Activated naive CD4-positive, alpha-beta T cell treated with anti-CD3 and anti-CD28 coated beads, Interleukin-2, amount 10 ng/mL, durations not matched to agents 7 days and 5 days (primary cell): ENCODE measurements around the gene S100A14.

Experiments used
- CTCF ChIA-PET: fragments of 350-600 bp; sonication (Branson Sonifier 250); formaldehyde crosslinking; loops from one replicate; lab custom pipeline; 2021; ENCODE audit warnings: antibody characterized with exemption; lab: Charles Lee
- DNase-seq: peaks from one replicate; pipeline ENCODE4 v3.0.0-alpha.2; 2020
- H3K27ac Mint-ChIP-seq: one replicate; pipeline ENCODE4 v1.8.0; 2021; ENCODE audit warnings: mild to moderate bottlenecking, moderate library complexity, mixed read lengths
- H3K27me3 Mint-ChIP-seq: one replicate; pipeline ENCODE4 v1.8.0; 2021; ENCODE audit warnings: mild to moderate bottlenecking, mixed read lengths
- H3K36me3 Mint-ChIP-seq: one replicate; pipeline ENCODE4 v1.8.0; 2021; ENCODE audit warnings: mixed read lengths
- H3K4me1 Mint-ChIP-seq: one replicate; pipeline ENCODE4 v1.8.0; 2021; ENCODE audit warnings: mixed read lengths
- H3K4me3 Mint-ChIP-seq: one replicate; pipeline ENCODE4 v1.8.0; 2021; ENCODE audit warnings: mild to moderate bottlenecking, moderate library complexity, mixed read lengths
- H3K9me3 Mint-ChIP-seq: one replicate; pipeline ENCODE4 v1.8.0; 2021; ENCODE audit warnings: mixed read lengths

S100A14 gene

DNA sequence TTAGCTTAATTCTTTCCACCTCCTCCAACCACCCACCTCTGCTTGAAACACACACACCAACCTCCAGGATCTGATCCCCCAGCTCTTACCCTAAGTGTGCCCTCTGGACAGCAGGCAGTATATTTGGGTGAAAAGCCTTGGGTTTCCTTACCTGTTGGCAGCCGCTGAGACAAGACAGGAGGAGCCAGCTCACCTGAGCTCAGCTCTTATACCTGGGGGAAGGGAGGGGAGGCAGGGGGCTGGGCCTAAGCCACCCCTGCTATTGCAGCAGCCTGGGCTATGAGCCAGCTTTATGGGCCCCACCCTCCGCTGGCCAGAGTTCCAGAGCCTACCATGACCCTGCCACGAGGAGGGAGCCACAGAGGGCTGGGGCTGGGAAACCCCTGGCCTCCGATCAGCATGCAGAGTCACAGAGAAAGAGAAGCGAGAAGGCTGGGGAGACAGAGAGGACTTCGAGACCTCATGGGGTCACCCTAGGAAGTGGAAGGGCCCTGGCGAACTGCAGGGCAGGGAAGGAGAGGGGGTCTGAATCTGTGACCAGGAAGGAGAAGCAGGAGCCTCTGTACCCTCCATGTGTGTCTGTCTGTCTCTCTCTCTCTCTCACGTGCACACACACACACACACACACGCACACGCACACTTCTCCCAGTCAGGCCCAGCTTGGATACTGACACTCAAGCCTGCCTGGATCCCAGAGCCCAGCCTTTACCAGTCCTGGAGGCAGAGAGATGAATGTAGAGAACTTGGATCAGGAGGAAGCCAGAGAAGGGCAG is at the start of gene S100A14:
Gene S100A14, minus strand, starts transcription at position 182 of the 773 bp plus-strand sequence. CDS start 467 bp downstream, outside the sequence.
- Mint-ChIP-seq H3K9me3 (no peaks in the 10 kb centered on the region), H3K4me3 (no peak within 1 kb of the TSS), H3K27me3 (peaks cover 20% of the 10 kb centered on the region), H3K27ac (no peak within 1 kb of the TSS), H3K4me1 (peaks cover 3% of the 10 kb centered on the region), H3K36me3 (no peaks in the 10 kb centered on the region)
- no peak for DNase-seq
- CTCF ChIA-PET = interaction anchor here (0.5 to 3.6 kb wide), 7 partner anchors 11 to 108 kb away, joined by 3 to 31 read pairs (median 9); partner anchors contain the start of genes S100A1 and S100A13

DNA sequence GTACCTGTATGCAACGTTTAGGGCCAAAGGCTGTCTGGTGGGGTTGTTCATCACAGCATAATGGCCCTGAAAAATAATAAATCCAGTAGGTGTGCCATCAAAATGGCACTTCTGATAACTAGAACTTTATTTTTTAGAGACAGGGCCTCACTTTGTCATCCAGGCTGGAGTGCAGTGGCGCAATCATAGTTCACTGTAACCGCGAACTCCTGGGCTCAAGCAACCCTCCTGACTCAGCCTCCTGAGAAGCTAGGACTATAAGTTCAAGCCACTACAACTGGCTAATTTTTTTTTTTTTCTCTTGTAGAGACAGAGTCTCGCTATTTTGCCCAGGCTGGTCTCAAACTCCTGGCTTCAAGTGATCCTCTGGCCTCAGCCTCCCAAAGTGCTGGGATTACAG is 47.1 kb upstream of the S100A14 start:
- peaks cover 27% of the 10 kb centered on the region for H3K4me1 Mint-ChIP-seq
- CTCF ChIA-PET = no interaction called here
- H3K36me3 Mint-ChIP-seq = peaks cover 69% of the 10 kb centered on the region
- DNase-seq = no peak
- no peaks in the 10 kb centered on the region for H3K9me3 Mint-ChIP-seq
- H3K27ac Mint-ChIP-seq = no peak overlapping the region
- H3K4me3 Mint-ChIP-seq = no peak overlapping the region
- H3K27me3 Mint-ChIP-seq = no peaks in the 10 kb centered on the region

GRCh38 chr1:153662269-153662668 is 46.1 kb upstream of the S100A14 start:
- Mint-ChIP-seq H3K27ac (no peak overlapping the region), H3K9me3 (no peaks in the 10 kb centered on the region), H3K27me3 (no peaks in the 10 kb centered on the region), H3K4me3 (no peak overlapping the region), H3K4me1 (peaks cover 20% of the 10 kb centered on the region), H3K36me3 (peaks cover 59% of the 10 kb centered on the region)
- CTCF ChIA-PET = interaction anchor here (1.1 kb wide), 1 partner anchor 324 kb away, joined by 3 read pairs; the partner anchor contains the start of gene RAB13
- no peak for DNase-seq

GRCh38 chr1:153661111-153661708 is 45.1 kb upstream of the S100A14 start:
- DNase-seq = no peak
- Mint-ChIP-seq H3K36me3 (peaks cover 49% of the 10 kb centered on the region), H3K9me3 (no peaks in the 10 kb centered on the region), H3K27me3 (no peaks in the 10 kb centered on the region), H3K4me3 (no peak overlapping the region), H3K4me1 (peaks cover 20% of the 10 kb centered on the region), H3K27ac (no peak overlapping the region)
- CTCF ChIA-PET = interaction anchor here (1.1 to 1.2 kb wide), 2 partner anchors 128 to 325 kb away, joined by 3 to 4 read pairs; partner anchors contain the start of gene RAB13

DNA sequence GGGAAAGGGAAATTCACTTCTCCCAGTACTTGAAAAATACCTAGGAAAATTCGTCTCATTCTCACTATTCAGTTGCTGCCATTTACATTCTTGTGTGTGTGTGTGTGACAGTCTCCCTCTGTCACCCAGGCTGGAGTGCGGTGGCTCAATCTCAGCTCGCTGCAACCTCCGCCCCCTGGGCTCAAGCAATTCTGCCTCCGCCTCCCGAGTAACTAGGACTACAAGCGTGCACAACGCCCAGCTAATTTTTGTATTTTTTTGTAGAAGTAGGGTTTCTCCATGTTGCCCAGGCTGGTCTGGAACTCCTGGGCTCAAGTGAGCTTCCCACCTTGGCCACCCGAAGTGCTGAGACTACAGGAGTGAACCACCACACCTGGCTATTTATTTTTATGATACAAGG is 43.5 kb upstream of the S100A14 start:
- CTCF ChIA-PET = interaction anchor here (0.6 to 2.2 kb wide), 4 partner anchors 16 to 307 kb away, joined by 3 to 9 read pairs (median 3); no protein-coding TSS in a partner anchor
- DNase-seq = no peak
- Mint-ChIP-seq H3K27ac (peak overlapping the region; percentile 42), H3K4me3 (peak overlapping the region; percentile 97), H3K9me3 (no peaks in the 10 kb centered on the region), H3K27me3 (no peaks in the 10 kb centered on the region), H3K4me1 (peaks cover 21% of the 10 kb centered on the region), H3K36me3 (peaks cover 34% of the 10 kb centered on the region)

GRCh38 chr1:153659175-153659534 is 43.0 kb upstream of the S100A14 start:
- Mint-ChIP-seq H3K4me3 (peak overlapping the region; percentile 97), H3K27me3 (no peaks in the 10 kb centered on the region), H3K27ac (peak overlapping the region; percentile 91), H3K36me3 (peaks cover 32% of the 10 kb centered on the region), H3K9me3 (no peaks in the 10 kb centered on the region), H3K4me1 (peaks cover 21% of the 10 kb centered on the region)
- CTCF ChIA-PET = interaction anchor here (0.9 to 2.2 kb wide), 2 partner anchors 148 to 307 kb away, joined by 3 to 9 read pairs; no protein-coding TSS in a partner anchor
- DNase-seq = no peak

DNA sequence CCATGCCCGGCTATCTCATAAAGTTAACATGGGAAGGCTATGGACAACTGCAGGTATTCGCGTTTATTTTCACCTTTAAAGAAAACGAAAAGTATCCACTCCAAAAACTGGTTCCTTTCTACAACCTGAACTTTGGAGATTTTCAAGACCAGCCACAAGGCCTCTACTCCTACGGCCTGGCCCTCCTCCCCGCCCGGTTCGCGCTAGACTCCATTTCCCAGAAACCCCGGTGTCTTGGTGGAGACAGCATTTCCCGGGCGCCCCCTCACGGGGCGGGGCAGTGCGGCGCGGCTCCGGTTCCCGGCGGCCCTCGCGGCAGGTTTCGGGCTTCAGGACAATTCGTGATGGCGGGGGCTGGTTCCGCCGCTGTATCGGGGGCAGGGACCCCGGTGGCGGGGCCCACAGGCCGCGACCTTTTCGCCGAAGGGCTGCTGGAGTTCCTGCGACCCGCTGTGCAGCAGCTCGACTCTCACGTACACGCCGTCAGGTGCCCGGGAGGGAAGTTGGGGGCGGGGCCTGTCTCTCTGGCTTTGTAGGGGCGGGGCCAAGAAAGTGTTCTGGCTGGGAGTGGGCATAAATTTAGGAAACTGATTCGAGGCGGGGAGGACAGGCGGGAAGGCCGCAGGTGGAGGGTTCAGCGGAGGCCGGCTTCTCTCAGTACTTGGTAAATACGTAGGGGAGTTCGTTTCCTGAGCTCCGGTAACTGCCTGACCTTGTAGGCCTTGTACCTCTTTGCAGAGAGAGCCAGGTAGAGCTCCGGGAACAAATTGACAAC is 42.5 kb upstream of the S100A14 start, which contains the start of gene SNAPIN:
Gene SNAPIN, plus strand, starts transcription at position 304 of the 775 bp plus-strand sequence. Its CDS starts 41 bp downstream, at position 345.
- CTCF ChIA-PET = interaction anchor here (0.9 to 2.2 kb wide), 2 partner anchors 148 to 306 kb away, joined by 3 to 9 read pairs; no protein-coding TSS in a partner anchor
- peaks cover 21% of the 10 kb centered on the region for H3K4me1 Mint-ChIP-seq
- peak within 1 kb of the TSS; percentile 97 for H3K4me3 Mint-ChIP-seq
- H3K36me3 Mint-ChIP-seq = peaks cover 28% of the 10 kb centered on the region
- H3K27me3 Mint-ChIP-seq = no peaks in the 10 kb centered on the region
- peak within 1 kb of the TSS; percentile 91 for H3K27ac Mint-ChIP-seq
- DNase-seq = peak; percentile 95
- no peaks in the 10 kb centered on the region for H3K9me3 Mint-ChIP-seq

DNA sequence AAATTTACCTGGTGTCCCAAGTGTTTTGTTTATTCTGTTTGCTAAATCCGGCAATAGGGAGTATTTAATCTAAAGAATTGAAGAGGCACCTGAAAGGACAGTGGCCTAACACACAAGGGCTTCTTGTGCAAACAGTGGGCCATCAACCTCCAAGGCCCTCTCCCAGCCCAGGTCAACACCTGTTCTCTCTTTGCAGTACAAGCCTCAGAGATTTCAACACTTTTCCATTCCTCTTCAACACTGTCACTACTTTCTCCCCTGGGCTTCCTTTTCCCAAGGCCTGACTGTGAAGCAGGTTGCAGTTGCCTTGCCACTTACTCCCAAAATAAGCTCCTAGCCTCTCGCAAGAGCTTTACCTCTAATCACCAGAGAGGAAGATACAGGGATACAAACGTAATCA is 39.2 kb upstream of the S100A14 start:
- Mint-ChIP-seq H3K27me3 (no peaks in the 10 kb centered on the region), H3K36me3 (peaks cover 5% of the 10 kb centered on the region), H3K9me3 (no peaks in the 10 kb centered on the region), H3K27ac (no peak overlapping the region), H3K4me1 (peaks cover 18% of the 10 kb centered on the region), H3K4me3 (no peak overlapping the region)
- DNase-seq = no peak
- CTCF ChIA-PET = interaction anchor here (1.0 kb wide), 1 partner anchor 83 kb away, joined by 3 read pairs; no protein-coding TSS in a partner anchor

- CTCF ChIA-PET = no interaction called here
- Mint-ChIP-seq H3K27ac (no peak overlapping the region), H3K9me3 (no peaks in the 10 kb centered on the region), H3K4me3 (no peak overlapping the region), H3K27me3 (no peaks in the 10 kb centered on the region), H3K4me1 (peaks cover 28% of the 10 kb centered on the region), H3K36me3 (peaks cover 6% of the 10 kb centered on the region)
- no peak for DNase-seq
Measured at GRCh38 chr1:153652805-153653500, 36.8 kb upstream of the S100A14 start.

GRCh38 chr1:153651771-153652170 is 35.6 kb upstream of the S100A14 start:
- DNase-seq = no peak
- Mint-ChIP-seq H3K9me3 (no peaks in the 10 kb centered on the region), H3K36me3 (peaks cover 15% of the 10 kb centered on the region), H3K4me3 (no peak overlapping the region), H3K4me1 (peaks cover 35% of the 10 kb centered on the region), H3K27ac (no peak overlapping the region), H3K27me3 (no peaks in the 10 kb centered on the region)
- CTCF ChIA-PET = no interaction called here

- CTCF ChIA-PET = interaction anchor here (0.8 to 1.4 kb wide), 2 partner anchors 86 to 118 kb away, joined by 3 to 5 read pairs; no protein-coding TSS in a partner anchor
- peaks cover 52% of the 10 kb centered on the region for H3K4me1 Mint-ChIP-seq
- H3K36me3 Mint-ChIP-seq = peaks cover 33% of the 10 kb centered on the region
- no peaks in the 10 kb centered on the region for H3K9me3 Mint-ChIP-seq
- DNase-seq = no peak
- H3K4me3 Mint-ChIP-seq = no peak overlapping the region
- peak overlapping the region; percentile 89 for H3K27ac Mint-ChIP-seq
- H3K27me3 Mint-ChIP-seq = no peaks in the 10 kb centered on the region
Measured at GRCh38 chr1:153649863-153650235, 33.7 kb upstream of the S100A14 start.

- Mint-ChIP-seq H3K36me3 (peaks cover 37% of the 10 kb centered on the region), H3K27me3 (no peaks in the 10 kb centered on the region), H3K9me3 (no peaks in the 10 kb centered on the region), H3K4me1 (peaks cover 57% of the 10 kb centered on the region), H3K4me3 (peak overlapping the region; percentile 9), H3K27ac (peak overlapping the region; percentile 89)
- CTCF ChIA-PET = interaction anchor here (0.8 to 1.4 kb wide), 3 partner anchors 86 to 154 kb away, joined by 3 to 5 read pairs (median 3); no protein-coding TSS in a partner anchor
- DNase-seq = peak; percentile 58
Measured at GRCh38 chr1:153649137-153649862, 33.2 kb upstream of the S100A14 start.
